GM13976 (cell line): ENCODE measurements around the gene HDAC5.
"Not testable (repeated sequence)": the region's sequence is repeated elsewhere in the genome, so short reads cannot be mapped to it uniquely, and the experiment has no call there.

Experiments used
- DNase-seq: peaks from one replicate; pipeline ENCODE4 v3.0.0; 2012; ENCODE audit warnings: low spot score
- CTCF ChIP-seq: IDR thresholded peaks from 2 replicates; pipeline ENCODE4 v1.5.1; 2012; ENCODE audit warnings: borderline replicate concordance, mild to moderate bottlenecking; ENCODE audit not compliant: insufficient read depth; ENCODE audit errors: extremely low read depth, missing control alignments, control extremely low read depth
- in situ Hi-C: fragments of 300-500 bp; cut with MboI; formaldehyde crosslinking; loops from one replicate; pipeline ENCODE4 v1.12.0; 2022; ENCODE audit warnings: low sequenced_read_pairs, mixed read lengths, inconsistent platforms; ENCODE audit not compliant: unreplicated experiment

The HDAC5 gene

GRCh38 chr17:44146375-44147346, 23.2 kb upstream of the HDAC5 start:
- no peak for DNase-seq
- no peak for TF ChIP-seq CTCF
- in situ Hi-C loops, result no loop called here

- TF ChIP-seq CTCF, result no peak
- in situ Hi-C loops, result no loop called here
- DNase-seq, result no peak
These were observed 21.7 kb upstream of the HDAC5 start for GRCh38 chr17:44144966-44145739.

- in situ Hi-C loops, DNase-seq: not testable (repeated sequence)
These were observed 20.5 kb upstream of the HDAC5 start for GRCh38 chr17:44143921-44144320.

- TF ChIP-seq CTCF, result no peak
- DNase-seq, result peak; percentile 77
- in situ Hi-C loops, result no loop called here
These were observed 14.7 kb upstream of the HDAC5 start for GRCh38 chr17:44137891-44138709.

GRCh38 chr17:44134752-44135568, 11.5 kb upstream of the HDAC5 start:
- TF ChIP-seq CTCF, result no peak
- in situ Hi-C loops, result no loop called here
- DNase-seq, result no peak

- in situ Hi-C loops, result no loop called here
- no peak for TF ChIP-seq CTCF
- no peak for DNase-seq
These were observed 10.6 kb upstream of the HDAC5 start for GRCh38 chr17:44133918-44134476.
